HG03025 (cell line): ENCODE data around the gene BCAM.
A peak's percentile ranks its signal among the peaks of the same experiment; 100 is the strongest.
"Not testable (repeated sequence)": the region's sequence is repeated elsewhere in the genome, so short reads cannot be mapped to it uniquely, and the experiment has no call there.

Experiments used
- ATAC-seq: cut with Tn5 transposase; IDR thresholded peaks from one replicate; pipeline ENCODE4 v1.9.1; 2021; ENCODE audit warnings: mild to moderate bottlenecking, moderate library complexity; ENCODE audit not compliant: unreplicated experiment, low FRiP score

The BCAM gene, protein sequence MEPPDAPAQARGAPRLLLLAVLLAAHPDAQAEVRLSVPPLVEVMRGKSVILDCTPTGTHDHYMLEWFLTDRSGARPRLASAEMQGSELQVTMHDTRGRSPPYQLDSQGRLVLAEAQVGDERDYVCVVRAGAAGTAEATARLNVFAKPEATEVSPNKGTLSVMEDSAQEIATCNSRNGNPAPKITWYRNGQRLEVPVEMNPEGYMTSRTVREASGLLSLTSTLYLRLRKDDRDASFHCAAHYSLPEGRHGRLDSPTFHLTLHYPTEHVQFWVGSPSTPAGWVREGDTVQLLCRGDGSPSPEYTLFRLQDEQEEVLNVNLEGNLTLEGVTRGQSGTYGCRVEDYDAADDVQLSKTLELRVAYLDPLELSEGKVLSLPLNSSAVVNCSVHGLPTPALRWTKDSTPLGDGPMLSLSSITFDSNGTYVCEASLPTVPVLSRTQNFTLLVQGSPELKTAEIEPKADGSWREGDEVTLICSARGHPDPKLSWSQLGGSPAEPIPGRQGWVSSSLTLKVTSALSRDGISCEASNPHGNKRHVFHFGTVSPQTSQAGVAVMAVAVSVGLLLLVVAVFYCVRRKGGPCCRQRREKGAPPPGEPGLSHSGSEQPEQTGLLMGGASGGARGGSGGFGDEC

DNA sequence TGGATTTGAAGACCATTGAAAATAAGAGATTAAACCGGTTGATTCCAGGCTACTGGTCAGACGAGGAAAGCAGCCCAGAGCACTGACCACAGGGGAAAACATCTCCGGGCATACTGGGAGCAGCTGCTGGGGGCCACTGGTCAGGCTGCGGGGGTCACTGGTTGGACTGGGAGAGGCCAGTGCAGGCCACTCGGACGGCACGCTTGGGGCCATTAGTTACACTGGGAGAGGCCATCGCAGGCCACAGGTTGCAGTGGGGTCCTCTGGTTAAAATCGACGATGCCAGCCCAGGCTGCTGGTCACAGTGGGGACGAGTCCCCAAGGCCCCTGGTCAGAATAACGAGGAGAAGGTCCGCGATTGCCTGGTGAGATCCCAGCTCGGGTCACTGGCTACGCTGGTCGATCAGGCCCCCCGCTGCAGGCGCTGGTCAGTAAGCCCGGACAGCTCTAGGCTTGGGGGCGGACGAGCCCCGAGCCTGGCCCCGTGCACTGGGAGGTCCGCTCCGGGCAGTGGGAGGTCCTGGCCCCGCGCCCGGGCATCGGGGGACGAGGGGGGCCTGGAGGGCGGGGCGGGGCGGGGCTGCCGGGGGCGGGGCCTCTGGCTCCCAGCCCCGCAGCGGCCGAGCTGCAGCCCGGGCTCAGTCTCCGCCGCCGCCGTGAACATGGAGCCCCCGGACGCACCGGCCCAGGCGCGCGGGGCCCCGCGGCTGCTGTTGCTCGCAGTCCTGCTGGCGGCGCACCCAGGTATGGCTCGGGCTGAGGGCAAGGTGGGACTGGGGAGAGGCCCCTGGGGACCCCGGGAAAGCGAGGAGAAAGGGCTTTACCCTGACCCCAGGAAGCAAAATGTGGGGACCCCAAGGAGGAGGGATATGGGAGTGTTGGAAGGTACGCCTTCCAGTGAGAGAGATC, at the start of gene BCAM:
BCAM (plus strand) TSS at position 641 of the 909 bp plus-strand sequence; CDS start at position 663, 22 bp downstream.
- no peak for ATAC-seq

DNA sequence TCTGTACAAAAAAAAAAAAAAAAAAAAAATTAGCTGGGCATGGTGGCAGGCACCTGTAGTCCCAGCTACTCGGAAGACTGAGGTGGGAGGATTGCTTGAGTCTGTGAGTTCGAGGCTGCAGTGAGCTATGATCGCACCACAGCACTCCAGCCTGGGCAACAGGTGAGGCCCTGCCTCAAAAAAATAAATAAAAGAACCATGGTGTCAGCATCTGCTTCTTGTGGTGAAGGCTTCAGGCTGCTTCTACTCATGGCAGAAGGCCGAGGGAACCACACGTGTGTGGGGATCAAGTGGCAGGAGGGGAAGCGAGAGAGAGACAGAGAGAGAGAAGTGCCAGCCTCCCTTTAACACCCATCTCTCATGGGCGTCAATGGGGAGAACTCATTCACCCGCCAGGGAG, 46.9 kb upstream of the BCAM start:
- no peak for ATAC-seq

DNA sequence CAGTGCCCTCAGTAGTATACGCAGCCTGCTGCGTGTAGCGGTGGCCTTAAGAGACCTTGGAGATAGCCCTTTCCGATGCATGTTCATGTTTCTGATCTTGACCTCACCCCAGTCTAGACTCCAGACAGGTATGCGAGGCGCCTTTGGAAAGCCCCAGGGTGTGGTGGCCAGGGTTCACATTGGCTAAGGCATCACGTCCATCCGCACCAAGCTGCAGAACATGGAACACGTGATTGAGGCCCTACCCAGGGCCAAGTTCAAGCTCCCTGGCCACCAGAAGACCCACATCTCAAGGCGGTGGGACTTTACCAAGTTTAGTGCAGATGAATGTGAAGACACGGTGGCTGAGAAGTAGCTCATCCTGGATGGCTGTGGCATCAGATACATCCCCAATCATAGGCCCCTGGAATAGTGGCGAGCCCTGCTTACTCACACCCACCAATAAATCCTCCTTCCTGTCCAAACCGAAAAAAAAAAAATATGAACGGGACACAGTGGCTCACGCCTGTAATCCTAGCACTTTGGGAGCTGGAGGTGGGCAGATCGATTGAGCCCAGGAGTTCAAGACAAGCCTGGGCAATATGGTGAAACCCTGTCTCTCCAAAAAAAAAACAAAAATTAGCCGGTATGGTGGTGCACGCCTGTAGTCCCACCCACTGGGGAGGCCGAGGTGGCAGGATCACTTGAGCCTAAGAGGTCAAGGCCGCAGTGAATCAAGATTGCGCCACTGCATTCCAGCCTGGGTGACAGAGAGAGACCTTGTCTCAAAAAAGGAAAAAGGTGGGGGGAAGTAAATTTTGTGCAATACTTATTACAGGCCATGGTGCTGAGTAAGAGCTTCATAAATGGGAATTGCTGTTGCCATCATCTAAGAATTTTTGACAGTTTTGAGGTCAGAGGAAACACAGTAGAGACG, 43.6 kb upstream of the BCAM start:
- ATAC-seq: no peak

DNA sequence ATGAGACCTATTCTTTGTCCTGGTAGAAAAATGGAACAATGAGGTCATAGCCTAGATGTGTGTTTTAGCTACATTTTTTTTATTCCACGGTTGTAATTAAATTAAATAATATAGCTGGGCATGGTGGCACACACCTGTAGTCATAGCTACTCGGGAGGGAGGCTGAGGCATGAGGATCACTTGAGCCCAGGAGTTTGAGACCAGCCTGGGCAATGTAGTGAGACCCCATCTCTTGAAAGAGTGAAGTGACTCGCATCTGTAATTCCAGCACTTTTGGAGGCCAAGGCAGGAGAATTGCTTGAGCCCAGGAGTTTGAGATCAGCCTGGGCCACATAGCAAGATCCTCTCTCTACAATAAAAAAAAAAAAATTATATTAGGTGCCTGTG, 43.0 kb upstream of the BCAM start:
- no peak for ATAC-seq

DNA sequence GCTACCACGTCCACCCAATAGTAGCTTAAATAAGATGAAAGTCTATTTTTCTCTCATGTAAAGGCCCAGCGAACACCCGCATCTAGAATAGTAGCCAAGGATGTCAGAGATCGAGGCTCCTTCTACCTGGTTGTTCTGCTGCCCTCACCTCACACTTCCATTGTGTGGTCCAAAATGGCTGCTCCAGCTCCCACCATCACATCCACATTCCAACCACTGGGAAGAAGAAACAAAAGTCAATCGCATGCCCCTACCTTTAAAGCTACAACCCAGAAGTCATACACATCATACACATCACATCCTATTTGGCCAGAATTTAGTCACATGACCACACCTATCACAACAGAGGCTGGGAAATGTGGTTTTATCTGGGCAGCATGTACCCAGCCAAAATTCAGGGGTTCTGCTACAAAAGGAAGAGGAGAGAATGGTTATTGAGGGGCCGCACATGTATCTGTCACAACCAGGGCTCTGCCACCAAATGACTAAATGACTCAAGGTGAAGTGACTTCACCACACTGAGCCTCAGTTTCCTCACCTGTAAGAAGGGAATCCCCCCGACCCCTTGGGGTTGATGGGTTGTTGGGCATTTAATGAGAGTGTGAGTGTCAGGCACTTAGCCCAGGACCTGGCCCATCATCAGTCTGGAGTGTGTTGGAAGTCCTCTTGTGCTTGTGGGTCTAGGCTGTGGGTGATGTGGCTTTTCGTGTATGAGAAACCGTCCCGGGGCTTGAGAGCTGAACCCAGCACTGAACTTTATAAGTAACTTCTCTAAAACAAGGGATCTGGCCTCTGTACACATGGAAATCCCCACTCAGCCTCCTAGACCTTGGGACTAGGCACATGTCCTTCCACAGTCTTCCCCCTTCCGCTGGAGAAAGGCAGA, 41.4 kb upstream of the BCAM start:
- no peak for ATAC-seq

DNA sequence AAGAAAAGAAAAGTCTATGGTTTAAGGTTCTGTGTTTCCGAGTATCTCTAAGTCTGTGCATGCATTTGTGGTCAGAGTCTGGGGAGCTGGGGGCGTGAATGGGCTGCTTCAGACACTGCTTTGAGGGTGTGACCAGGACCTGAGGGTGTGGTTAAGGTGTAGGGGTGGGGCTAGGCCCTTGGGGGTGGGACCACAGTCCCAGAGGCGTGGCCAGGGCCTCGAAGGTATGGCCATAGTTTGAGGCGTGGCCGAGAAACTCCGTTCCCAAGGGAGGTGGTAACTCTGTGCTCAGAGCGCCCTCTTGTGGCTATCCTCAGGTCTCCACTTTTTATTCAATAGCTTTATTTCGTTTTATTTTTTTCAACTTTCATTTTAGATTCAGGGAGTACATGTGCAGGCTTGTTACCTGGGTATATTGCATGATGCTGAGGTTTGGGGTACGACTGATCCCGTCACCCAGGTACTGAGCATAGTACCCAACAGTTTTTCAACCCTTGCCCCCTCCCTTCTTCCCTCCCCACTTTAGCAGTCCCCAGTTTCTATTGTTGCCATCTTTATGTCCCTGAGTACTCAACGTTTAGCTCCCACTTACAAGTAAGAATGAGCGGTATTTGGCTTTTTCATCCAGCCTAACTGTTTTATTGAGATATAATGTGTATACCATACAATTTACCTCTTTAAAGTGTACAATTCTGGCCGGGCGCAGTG, 38.2 kb upstream of the BCAM start:
- peak; percentile 87 for ATAC-seq

DNA sequence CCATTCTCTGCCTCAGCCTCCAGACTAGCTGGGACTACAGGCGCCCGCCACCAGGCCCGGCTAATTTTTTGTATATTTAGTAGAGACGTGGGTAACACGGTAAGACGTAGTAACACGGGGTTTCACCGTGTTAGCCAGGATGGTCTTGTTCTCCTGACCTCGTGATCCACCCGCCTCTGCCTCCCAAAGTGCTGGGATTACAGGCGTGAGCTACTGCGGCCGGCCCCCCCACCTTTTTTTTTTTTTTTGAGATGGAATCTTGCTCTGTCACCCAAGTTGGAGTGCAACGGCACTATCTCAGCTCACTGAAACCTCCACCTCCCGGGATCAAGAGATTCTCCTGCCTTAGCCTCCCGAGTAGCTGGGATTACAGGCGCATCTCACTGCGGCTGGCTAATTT, 36.8 kb upstream of the BCAM start:
- not testable (repeated sequence) for ATAC-seq

DNA sequence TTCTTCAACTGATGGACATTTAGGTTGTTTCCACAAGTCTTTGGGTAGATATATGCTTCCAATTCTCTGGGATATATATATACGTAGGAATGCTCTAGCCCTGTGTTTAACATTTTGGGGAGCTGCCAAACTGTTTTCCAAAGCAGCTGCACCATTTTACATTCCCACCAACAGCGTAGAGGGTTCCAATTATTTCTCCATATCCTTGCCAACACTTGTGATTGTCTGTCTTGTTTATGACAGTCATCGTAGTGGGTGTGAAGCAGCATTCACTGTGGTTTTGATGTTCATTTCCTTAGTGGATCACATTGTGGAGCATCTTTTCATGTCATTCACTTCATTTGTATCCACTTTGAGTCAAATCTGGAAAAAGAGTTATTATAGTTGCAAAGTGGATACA, 35.9 kb upstream of the BCAM start:
- no peak for ATAC-seq

DNA sequence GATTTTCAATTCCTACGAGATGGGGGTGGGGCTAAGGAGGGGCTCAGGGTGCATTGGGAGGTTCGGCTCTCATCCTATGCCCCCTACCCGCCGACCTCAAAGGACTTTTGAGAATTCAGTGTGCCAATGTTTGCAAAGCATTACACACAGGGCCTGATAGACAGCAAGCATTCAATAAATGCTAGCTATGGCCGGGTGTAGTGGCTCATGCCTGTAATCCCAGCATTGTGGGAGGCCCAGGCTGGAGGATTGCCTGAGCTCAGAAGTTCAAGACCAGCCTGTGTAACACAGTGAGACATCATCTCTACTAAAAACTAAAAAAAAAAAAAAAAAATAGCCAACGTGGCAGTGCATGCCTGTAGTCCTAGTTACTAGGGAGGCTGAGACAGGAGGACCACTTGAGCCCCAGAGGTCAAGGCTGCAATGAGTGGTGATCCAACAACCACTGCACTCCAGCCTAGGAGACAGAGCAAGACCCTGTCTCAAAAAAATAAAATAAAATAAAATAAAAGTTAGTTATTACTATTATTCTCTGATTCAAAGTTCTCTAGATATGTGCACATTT, 33.1 kb upstream of the BCAM start:
- ATAC-seq: no peak

DNA sequence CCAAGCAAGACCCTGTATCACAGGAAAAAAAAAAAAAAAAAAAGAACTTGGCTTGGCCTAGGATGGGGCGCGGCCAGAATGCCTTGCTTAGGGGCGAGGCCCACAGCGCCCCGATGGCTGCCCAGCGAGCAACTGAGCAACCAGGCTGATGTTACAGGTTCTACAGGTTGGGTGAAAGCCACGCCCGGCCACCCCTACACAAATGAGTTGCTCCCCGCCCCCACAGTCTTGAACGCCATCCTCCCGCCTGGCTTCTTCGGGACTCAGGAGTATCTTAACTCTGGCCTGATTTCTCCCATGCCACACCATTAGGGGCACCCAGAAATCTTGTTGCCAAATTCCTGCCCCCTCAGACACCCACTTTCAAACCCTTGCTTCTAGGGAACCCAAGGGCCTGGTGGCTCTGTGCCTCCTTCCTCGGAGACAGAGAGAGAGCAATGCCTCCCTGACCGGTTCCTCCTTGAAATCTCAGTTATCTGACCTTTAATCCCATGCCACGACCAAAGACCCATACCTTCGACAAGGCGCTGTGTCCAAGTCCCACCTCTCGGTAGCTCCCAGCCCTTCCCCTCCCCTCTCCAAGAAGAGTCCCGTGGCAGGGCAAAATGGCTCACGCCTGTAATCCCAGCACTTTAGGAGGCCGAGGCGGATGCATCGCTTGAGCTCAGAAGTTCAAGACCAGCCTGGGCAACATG, 32.4 kb upstream of the BCAM start:
- ATAC-seq: no peak

DNA sequence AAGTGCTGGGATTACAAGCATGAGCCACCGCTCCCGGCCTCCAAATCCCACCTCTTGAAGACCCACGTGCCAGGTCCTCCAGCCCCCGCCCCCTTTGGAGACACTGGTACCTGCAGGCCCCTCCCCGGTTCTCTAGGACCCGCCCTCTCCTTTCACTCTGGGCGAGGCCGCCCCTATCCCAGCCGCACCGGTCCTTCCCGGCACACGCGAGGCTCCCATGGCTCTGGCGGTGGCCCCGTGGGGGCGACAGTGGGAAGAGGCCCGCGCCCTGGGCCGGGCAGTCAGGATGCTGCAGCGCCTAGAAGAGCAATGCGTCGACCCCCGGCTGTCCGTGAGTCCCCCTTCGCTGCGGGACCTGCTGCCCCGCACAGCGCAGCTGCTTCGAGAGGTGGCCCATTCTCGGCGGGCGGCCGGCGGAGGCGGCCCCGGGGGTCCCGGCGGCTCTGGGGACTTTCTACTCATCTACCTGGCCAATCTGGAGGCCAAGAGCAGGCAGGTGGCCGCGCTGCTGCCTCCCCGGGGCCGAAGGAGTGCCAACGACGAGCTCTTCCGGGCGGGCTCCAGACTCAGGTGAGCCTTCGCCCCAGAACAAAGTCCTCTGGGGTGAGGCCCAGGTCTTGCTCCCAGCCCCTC, 31.1 kb upstream of the BCAM start, which contains the start of gene CBLC:
CBLC (plus strand) TSS at position 176 of the 633 bp plus-strand sequence; CDS start at position 218, 42 bp downstream.
- ATAC-seq: no peak

DNA sequence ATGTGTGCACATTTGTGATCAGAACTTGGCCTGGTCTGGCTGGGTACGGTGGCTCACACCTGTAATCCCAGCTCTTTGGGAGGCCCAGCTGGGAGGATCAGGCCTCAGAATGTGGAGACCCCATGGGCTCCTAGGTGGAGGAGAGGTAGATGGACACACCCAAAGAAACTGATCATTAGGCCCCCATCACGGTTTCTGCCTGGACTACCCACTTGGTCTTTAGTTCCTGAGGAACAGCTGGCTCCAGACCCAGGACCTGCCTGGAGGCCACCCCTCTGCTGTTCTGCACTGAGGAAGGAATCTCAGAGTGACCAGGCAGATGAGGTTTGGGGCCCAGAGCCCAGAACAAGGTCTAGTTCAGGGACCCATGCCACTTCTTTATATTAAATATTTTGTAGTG, 29.8 kb upstream of the BCAM start:
- ATAC-seq: no peak

DNA sequence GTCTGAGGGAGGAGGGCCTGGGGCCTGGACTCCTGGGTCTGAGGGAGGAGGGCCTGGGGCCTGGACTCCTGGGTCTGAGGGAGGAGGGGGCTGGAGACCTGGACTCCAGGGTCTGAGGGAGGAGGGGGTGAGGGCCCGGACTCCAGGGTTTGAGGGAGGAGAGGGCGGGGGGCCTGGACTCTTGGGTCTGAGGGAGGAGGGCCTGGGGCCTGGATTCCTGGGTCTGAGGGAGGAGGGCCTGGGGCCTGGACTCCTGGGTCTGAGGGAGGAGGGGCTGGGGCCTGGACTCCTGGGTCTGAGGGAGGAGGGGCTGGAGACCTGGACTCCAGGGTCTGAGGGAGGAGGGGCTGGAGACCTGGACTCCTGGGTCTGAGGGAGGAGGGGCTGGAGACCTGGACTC, 27.2 kb upstream of the BCAM start:
- ATAC-seq: not testable (repeated sequence)

DNA sequence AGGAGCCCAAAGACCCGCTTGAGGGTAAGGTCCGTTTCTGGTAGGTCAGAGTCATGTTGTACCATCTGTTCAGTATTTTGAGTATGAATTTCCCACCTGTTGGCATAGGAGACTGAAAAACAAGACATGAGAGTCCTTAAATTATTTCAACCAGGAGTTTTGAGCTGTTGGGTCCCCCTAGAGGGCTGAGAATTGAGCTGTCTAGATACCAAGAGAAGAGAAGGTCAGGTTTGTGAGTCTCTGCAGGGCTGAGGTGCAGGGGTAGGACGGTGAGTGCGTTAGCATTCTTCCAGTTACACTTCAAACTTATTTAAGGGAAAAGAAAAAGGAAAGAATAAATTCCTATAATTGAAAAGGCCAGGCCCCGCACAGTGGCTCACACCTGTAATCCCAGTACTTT, 26.2 kb upstream of the BCAM start:
- ATAC-seq: no peak

DNA sequence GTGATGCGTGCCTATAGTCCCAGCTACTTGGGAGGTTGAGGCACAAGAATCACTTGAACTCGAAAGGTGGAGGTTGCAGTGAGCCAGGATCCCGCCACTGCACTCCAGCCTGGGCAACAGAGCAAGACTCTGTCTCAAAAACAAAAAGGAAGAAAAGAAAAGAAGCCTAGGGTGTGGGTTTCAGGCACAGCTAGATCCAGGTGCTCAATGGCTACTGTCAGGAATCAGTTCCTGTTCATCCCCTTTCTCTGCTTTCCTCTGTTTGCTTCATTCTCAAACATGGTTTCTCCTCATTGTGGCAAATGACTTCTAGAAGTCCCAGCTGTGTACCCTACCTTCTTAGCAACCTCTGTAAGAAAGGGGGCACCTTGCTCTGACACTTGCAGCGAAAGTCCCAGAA, 25.4 kb upstream of the BCAM start:
- ATAC-seq: no peak

DNA sequence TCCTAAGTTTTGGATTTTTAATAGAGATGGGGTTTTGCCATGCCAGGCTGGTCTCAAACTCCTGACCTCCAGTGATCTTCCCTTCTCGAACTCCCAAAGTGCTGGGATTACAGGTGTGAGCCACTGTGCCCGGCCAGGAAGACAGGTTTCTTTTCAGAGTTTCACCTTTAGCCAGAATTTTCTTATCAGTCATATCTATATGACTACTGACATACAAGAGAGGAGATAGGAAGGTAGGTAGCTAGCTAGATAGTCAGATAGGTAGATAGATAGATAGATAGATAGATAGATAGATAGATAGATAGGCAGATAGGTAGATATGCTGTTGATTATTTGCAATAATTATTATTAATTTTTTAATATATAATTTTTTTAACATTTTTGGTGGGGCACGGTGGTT, 23.6 kb upstream of the BCAM start:
- ATAC-seq: no peak

DNA sequence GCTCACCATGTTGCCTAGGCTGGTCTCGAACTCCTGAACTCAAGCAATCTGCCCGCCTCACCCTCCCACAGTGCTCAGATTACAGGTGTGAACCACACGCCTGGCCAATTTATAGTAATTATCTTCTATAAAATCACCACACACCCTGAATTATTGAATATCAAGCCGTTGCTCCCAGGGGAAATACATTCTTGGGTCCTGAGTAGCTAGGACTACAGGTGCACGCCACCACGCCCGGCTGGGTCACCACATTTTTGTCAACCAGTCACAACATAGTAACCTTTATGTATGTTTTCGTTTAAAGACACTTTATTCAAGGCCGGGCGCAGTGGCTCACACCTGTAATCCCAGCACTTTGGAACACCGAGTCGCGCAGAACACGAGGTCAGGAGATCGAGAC, 22.9 kb upstream of the BCAM start:
- ATAC-seq: no peak
